Stimulated activated naive CD4-positive, alpha-beta T cell treated with Interleukin-2 at 50 U/mL for 16 hours (primary cell): ENCODE results near the gene LATS1.
"Not testable (repeated sequence)": the region's sequence is repeated elsewhere in the genome, so short reads cannot be mapped to it uniquely, and the experiment has no call there.

Experiments
- DNase-seq: peaks from one replicate; lab custom pipeline; 2025; lab: John Stamatoyannopoulos, UW

Gene LATS1

DNA sequence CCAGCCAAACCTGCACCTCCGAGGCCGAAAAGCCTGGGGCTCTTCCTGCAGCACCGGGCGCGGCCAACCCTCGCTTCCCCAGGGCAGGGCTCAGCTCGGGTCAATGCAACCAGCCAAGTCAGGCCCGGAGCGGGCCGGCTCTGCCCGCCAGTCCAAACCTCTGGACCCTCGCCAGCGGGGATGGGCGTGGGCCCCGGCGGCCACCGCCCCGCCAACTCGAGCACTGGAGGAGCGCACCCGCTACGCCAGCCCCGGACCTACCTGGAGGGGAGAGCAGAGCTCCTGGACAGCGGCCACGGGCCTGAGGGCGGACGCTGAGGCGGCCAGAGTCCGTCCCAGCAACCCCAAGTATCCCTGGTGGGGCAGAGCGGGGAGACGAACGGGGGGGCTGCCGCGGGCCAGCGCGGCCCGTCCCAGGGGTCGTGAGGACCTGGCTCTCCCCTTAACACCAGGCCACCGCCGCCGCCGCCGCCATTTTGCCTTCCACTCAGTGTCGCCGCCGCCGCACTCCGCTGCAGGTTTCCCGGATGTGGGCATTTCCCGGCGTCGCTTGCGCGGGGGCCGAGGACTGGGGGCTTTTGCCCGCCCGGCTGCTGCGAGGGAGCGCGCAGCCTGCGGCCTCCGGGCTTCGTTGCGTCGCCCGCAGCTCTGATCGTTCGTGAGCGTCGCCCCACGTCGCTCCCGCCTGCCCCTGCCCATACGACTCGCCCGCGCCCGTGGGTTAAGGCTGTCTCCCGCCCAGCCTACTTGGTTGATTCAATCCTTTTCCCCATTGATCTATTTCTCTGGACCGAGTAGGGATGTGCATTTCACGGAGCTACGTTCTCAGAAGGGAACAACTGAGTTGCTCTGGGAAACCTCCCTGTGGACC, at the start of gene LATS1:
TSS of gene LATS1 (minus strand) at position 514 of the 871 bp plus-strand sequence. CDS start 15,975 bp downstream, outside the sequence.
- peak; percentile 91 for DNase-seq

DNA sequence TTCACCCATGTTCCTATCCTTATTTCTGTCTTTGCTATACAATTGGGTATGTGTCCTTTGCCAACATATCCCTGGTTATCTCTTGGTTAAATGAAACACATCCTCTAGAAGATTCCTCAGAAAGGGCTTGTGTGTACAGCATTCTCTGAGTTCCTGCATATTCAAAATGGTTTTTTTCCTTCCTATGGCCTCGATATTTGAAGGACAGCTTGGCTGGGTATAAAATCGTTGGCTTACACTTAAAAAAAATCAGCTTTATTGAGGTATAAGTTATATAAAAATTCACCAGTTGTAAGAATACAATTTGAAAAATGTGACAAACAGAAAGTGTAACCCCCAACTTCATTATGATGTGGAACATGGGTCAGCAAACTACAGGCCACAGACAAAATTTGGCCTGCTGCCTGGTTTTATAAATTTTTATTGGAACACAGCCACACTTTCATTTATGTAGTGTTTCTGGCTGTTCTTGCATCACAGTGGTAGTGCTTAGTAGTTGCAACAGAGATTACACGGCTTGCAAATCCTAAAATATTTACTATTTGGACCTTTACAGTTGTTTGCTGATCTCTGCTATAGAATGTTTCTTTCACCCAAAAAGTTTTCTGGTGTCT, 48.4 kb upstream of the LATS1 start:
- DNase-seq: no peak

GRCh38 chr6:149763866-149764265, 46.0 kb upstream of the LATS1 start:
- DNase-seq: no peak

- DNase-seq: no peak
Measured at GRCh38 chr6:149761438-149761837, 43.5 kb upstream of the LATS1 start.

- no peak for DNase-seq
Measured at GRCh38 chr6:149756261-149756636, 38.3 kb upstream of the LATS1 start.

- DNase-seq: no peak
Measured at GRCh38 chr6:149755300-149756260, 37.7 kb upstream of the LATS1 start.

- DNase-seq: no peak
Measured at GRCh38 chr6:149754548-149754947, 36.6 kb upstream of the LATS1 start.

DNA sequence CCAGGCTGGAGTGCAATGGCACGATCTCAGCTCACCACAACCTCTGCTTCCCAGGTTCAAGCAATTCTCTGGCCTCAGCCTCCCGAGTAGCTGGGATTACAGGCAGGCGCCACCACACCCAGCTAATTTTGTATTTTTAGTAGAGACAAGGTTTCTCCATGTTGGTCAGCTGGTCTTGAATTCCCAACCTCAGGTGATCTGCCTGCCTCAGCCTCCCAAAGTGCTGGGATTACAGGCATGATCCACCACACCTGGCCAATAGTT, 35.4 kb upstream of the LATS1 start:
- not testable (repeated sequence) for DNase-seq

DNA sequence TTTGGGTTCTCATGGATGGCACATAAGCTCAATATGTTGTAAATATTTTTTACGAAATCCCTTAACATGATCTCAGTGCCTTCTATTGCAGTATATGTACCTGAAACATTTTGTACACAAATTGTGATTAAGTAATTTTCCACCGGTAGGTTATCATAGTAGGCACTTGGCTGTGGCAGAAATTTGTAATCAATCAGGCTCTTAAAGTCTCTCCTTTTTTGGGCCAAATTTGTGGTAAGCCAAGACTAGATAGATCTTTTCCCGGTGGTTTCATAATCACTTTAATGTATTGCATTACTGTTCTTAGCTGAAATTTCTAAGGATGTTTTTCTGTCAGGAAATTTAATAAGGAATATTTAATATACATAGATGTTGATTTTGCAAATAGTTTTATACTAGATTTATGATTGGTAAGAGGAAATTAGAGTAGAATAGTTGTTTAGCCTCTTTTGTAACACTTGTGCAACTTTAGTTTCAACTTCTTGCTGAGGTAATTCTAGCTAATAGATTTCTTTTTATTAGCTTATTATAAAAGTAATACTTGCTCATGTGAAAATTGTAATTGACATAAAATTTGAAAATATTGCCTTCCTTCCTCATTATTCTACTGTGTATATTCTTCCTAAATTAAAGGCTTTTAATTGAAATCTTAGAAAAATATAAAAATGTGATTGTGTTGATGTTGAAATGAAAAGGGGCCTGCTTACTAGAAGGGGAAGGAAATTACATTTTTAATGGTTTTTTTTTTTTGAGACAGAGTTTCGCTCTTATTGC, 34.9 kb upstream of the LATS1 start:
- no peak for DNase-seq

GRCh38 chr6:149751920-149752319, 34.0 kb upstream of the LATS1 start:
- not testable (repeated sequence) for DNase-seq

DNA sequence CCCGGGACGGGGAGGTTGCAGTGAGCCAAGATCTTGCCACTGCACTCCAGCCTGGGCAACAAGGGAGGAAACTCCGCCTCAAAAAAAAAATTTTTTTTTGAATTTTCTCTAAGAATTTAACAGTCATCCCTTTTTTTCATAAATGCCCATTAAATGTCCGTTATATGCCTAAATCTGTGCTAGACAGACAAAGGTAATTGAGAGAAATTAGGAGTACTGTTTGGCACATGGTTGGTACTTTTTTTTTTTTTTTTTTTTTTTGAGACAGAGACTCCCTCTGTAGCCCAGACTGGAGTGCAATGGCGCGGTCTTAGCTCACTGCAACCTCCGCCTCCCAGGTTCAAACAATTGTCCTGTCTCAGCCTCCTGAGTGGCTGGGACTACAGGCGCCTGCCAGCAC, 33.3 kb upstream of the LATS1 start:
- DNase-seq: no peak

- DNase-seq: peak; percentile 50
Measured at GRCh38 chr6:149750136-149750609, 32.3 kb upstream of the LATS1 start.

DNA sequence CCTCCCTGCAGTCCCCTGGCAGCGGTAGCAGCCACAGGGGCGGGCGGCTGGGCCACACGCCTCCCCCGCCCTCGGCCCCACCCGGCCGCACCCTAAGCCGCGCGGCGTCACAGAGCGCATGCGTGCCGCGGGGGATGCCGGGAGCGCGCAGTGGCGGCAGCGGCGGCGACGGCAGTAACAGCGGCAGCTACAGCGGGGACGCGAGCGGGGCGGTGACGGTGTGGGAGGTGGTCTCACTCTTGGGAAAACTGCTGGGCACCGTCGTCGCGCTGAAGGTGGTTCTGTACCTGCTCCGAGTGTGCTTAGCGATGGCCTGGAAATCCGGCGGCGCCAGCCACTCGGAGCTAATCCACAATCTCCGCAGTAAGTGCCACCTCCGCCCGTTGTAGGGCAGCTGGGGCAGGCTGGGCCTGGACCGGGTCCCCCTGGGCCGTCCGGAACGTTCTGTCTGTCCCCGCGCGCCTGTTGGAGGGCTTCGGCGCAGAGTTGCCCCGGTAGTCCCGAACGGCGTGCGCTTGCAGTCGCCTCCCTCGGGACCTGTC, 31.8 kb upstream of the LATS1 start, which contains the start of gene PCMT1:
TSS of gene PCMT1 (plus strand) at position 148 of the 542 bp plus-strand sequence. CDS start at position 309, 161 bp downstream.
- peak; percentile 88 for DNase-seq

GRCh38 chr6:149749082-149749593, 31.2 kb upstream of the LATS1 start:
- DNase-seq: not testable (repeated sequence)

DNA sequence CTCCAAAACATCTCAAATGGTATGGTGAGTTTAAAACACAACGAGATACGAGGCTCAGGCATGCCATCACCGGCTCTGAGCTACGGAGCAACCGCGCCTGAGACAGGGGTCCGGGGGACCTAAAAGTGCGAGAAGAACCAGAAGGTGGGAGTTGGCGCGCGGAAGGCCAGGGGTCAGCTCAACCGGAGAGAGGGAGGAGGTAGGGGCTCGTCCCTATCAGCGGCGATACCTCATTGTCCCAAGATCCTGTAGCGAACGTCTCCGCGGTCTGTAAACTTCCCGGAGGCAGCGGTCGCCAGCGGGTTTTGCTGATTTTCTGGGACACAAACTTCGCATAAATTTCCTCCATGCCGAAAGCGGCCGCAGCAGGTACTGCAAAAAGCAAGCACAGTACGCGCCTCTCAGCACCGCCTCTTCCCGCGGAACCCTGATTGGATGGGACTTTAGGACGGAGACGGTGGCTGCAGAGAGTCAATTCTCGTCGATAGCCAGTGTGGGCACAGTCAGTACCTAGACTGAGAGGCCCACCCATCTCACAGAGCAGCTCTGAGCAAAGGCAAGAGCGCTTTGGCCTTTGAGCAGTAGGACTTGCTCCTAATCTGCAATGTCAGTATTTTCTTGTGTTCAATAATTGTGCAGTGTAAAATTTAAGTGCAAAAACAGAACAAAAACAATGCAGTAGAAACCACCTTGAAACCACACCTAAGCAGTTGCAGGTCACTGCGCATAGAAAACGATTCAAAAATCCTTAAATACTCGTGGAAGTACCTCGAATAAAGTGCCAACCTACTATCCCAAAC, 28.4 kb upstream of the LATS1 start, which contains the start of gene NUP43:
TSS of gene NUP43 (minus strand) at position 383 of the 800 bp plus-strand sequence. CDS start at position 349, 34 bp downstream.
- DNase-seq: peak; percentile 94

DNA sequence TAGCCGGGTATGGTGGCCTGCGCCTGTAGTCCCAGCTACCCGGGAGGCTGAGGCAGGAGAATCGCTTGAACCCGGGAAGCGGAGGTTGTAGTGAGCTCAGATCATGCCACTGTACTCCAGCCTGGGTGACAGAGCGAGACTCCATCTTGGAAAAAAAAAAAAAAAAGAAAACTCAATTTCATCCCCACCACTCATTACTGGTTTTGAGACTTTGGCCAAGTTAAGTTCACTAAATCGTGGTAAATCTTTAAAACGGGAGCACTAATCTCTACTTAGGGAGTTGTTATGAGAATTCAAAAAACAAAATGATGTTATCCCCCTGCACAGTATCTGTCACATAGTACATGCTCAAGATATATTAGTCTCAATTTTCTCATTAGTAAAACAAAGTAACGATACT, 27.4 kb upstream of the LATS1 start:
- not testable (repeated sequence) for DNase-seq

GRCh38 chr6:149734915-149735314, 17.0 kb upstream of the LATS1 start:
- no peak for DNase-seq

- DNase-seq: no peak
Measured at GRCh38 chr6:149733089-149733720, 15.3 kb upstream of the LATS1 start.

GRCh38 chr6:149729824-149730223, 11.9 kb upstream of the LATS1 start:
- DNase-seq: no peak
